ENCODE data around the gene MBOAT2. TPM values are rescaled to one million over a fixed set of nuclear protein-coding genes. Genes with fewer than 3 reads are reported as not detected.

MBOAT2 gene
- total RNA-seq, 4 donors from 2014 or later = 5.7 to 12.6 (median 7.4) TPM

DNA sequence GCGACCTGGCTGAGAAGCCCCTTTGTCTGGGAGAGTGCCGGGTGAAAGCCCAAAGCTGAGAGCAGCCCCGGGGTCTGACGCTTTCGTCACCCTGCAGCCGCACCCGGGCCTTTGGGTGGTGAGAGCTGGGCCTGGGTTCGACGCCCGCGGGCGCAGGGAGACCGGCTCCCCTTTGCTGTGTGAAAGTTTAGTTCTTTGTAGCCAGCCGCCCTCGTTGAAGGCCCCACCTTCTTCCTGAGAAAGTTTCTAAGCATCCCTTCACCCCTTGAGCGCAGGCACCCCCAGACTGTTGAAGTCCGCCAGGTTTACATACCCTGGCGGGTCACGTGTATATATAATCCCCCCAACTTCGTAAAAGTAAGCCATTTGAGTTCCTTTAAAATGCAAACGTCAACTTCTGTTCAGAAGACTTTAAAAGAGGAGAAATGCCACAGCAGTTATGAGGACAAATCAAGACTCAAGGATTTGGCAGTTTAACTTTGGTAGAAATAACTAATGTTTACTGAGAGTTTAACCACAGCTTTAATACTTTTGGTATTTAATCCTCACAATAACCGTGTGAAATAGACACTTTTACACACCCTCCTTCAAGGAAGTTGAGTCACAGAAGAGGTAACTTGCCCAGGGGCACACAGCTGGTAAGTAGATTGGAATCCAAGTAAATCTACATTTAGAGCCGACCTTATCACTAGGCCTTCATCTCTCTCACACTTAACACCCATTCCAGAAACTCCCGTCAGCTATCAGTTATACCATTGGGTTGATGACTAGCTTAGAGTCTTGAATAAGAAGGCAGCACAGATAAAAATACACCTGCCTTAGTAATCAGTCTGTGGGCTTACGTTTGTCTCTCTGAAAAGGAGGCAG is 1.1 kb upstream of the MBOAT2 start:
- ATAC-seq (ENCODE audit: low FRiP score) (no peak), DNase-seq (ENCODE audit: low spot score) (no peak)
- TF ChIP-seq, protein P1, sequence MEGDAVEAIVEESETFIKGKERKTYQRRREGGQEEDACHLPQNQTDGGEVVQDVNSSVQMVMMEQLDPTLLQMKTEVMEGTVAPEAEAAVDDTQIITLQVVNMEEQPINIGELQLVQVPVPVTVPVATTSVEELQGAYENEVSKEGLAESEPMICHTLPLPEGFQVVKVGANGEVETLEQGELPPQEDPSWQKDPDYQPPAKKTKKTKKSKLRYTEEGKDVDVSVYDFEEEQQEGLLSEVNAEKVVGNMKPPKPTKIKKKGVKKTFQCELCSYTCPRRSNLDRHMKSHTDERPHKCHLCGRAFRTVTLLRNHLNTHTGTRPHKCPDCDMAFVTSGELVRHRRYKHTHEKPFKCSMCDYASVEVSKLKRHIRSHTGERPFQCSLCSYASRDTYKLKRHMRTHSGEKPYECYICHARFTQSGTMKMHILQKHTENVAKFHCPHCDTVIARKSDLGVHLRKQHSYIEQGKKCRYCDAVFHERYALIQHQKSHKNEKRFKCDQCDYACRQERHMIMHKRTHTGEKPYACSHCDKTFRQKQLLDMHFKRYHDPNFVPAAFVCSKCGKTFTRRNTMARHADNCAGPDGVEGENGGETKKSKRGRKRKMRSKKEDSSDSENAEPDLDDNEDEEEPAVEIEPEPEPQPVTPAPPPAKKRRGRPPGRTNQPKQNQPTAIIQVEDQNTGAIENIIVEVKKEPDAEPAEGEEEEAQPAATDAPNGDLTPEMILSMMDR (IDR thresholded peaks at IDR 0.05) = no peak

DNA sequence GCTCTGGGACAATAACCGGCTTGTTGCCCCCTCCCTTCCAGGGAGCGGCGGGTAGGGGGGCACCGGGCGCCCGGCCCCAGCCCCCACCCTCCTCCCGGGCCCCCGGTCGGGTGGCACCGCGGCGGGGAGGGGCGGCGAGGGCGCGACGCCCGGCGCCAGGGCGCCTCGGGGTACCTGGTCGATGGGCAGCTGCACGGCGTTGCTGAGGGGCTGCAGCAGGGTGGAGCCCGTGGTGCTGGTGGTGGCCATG is 193 bp downstream of the MBOAT2 start:
- TF ChIP-seq, protein P1 (IDR thresholded peaks at IDR 0.05) = no peak
- no peak for DNase-seq (ENCODE audit: low spot score)
- no peak for ATAC-seq (ENCODE audit: low FRiP score)

DNA sequence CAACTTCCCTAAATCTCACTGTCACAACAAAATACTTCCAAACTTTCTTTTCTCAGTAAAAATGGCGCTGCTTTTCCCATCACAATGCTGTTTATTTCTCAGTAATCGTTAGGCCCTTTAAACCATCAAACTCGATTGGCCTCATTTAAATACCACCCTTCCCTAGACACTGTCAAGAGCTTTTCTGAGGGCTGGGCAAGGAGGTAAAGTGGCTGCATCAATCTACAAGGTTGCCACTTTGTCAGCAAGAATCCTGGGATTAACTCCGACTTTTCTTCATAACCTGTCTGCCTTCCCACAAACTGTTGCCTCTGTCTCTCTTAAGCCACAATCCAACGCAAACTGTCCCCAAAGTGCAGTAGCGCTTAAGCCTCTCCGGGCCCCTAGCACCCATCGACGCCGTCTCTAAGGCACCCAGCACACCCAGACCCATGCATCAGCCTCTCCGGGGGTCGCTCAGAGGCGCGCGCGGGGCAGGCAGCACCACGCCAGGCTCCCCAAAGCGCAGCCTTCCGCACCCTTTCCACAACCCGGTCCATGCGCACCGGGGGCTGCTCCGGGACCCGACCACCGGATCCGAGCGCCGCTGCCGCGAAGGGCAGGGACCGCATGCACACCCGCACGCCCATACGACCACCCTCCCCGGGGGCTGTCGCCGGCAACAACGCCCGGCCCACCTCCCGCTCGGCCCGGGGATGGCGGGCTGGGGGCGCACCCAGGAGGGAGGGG is 683 bp downstream of the MBOAT2 start:
- TF ChIP-seq, protein P1 (IDR thresholded peaks at IDR 0.05) = no peak
- peak; percentile 25 for ATAC-seq (ENCODE audit: low FRiP score)
- DNase-seq (ENCODE audit: low spot score) = no peak

DNA sequence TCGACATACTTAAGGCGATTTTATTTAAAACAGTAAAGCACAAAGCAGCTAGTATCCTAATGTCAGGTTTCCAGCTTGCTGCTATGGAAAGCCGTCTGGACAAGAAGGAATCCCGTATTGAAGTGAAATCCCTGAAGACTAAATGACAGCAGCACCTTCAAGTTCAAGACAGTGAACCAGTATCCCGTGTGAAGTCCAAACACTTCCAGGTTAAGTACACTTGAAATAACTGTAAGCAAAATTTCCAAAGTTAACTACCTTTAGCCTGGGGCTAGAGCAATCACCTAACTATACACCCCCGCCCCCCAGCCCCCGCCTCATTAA is 1.2 kb downstream of the MBOAT2 start:
- ATAC-seq (ENCODE audit: low FRiP score) (no peak), DNase-seq (ENCODE audit: low spot score) (no peak)
- TF ChIP-seq, protein P1 (IDR thresholded peaks at IDR 0.05) = no peak

DNA sequence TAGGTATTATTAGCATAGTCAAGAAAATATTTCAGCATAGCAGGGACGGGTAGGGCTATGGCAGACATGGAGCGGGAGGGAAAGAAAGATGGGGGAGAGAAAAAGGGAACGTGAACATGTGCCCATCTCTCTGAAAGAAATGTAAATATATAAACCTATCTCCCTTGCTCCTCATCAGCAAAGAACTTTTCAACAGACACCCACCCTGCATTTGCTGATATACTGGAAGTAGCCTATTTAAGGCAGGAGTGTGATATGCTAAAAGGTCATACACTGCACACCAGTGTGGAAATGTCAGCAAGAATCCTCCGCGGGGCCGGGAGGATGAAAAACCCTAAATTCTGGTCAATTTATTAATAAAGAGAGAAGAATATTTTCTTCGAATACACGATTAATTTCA is 1.7 kb downstream of the MBOAT2 start:
- TF ChIP-seq, protein P1 (IDR thresholded peaks at IDR 0.05) = no peak
- no peak for ATAC-seq (ENCODE audit: low FRiP score)
- DNase-seq (ENCODE audit: low spot score) = no peak

DNA sequence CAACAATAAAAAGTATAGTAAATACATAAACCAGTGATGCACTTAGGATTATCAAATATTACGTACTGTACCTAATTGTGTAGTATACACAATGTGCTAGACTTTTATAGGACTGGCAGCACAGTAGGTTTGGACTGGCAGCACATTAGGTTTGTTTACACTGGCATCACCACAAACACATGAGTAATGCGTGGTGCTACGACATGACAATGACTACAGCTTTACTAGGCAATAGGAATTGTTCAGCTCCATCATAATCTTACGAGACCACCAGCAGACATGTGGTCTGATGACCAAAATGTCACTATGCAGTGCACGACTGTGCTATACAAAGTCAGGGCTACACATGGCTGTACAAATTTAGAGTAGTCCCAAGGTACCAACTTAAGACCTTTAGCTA is 2.3 kb downstream of the MBOAT2 start:
- DNase-seq (ENCODE audit: low spot score) = no peak
- ATAC-seq (ENCODE audit: low FRiP score) = no peak
- TF ChIP-seq, protein P1 (IDR thresholded peaks at IDR 0.05) = no peak

DNA sequence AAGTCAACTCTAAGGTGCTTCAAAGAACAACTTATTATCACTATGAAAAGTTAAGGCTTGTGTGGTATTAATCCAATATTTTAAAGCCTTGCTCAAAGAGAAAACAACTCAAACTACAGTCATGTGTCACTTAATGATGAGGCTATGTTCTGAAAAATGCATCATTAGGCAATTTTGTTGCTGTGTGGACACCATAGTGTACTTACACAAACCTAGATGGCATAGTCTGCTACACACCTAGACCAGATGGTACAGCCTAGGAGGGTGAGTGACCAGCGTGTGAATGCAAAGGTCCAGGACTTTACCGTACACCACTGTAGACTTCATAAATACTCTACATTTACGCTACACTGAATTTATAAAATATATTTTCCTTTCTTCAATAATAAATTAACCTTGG is 3.0 kb downstream of the MBOAT2 start:
- no peak for ATAC-seq (ENCODE audit: low FRiP score)
- TF ChIP-seq, protein P1 (IDR thresholded peaks at IDR 0.05) = no peak
- DNase-seq (ENCODE audit: low spot score) = no peak
